Fibroblast of mammary gland (primary cell): ENCODE results near the gene UQCRQ.
"Not testable (repeated sequence)": the region's sequence is repeated elsewhere in the genome, so short reads cannot be mapped to it uniquely, and the experiment has no call there.

Source experiments
- DNase-seq: peaks from one replicate; pipeline ENCODE4 v3.0.0-alpha.2; 2010; ENCODE audit warnings: low read depth
- H3K4me3 ChIP-seq: 2 replicates; pipeline ENCODE4 v1.5.1; 2011; ENCODE audit warnings: low read depth, mild to moderate bottlenecking, low read length, moderate library complexity; ENCODE audit not compliant: control insufficient read depth
- TF ChIP-seq, protein P1 (sequence below): conservative IDR thresholded peaks from 2 replicates; pipeline ENCODE4 v1.5.1; 2011; ENCODE audit warnings: low read depth, low read length, inconsistent platforms; ENCODE audit not compliant: control insufficient read depth, insufficient read depth

The UQCRQ gene

DNA sequence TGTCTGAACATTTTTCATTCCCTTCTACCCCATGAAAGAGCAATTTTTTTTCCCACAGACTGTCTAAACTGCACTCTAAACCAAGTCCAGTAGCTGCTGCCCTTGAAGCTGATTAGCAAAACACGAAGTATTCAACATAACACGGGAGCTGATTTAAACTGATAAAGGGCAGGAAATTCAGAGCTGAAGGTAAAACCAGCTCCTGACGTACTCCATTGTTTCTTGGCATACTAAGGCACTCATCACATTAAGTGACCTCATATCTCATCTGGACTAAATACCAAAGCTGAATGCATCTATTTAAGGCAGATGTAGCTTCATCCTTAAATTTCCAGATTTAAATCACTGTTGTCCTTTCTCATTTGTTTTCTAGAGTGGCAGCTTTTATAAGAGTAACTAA, 12.1 kb upstream of the UQCRQ start:
- no peak overlapping the region for H3K4me3 ChIP-seq
- TF ChIP-seq, protein P1, sequence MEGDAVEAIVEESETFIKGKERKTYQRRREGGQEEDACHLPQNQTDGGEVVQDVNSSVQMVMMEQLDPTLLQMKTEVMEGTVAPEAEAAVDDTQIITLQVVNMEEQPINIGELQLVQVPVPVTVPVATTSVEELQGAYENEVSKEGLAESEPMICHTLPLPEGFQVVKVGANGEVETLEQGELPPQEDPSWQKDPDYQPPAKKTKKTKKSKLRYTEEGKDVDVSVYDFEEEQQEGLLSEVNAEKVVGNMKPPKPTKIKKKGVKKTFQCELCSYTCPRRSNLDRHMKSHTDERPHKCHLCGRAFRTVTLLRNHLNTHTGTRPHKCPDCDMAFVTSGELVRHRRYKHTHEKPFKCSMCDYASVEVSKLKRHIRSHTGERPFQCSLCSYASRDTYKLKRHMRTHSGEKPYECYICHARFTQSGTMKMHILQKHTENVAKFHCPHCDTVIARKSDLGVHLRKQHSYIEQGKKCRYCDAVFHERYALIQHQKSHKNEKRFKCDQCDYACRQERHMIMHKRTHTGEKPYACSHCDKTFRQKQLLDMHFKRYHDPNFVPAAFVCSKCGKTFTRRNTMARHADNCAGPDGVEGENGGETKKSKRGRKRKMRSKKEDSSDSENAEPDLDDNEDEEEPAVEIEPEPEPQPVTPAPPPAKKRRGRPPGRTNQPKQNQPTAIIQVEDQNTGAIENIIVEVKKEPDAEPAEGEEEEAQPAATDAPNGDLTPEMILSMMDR = no peak
- DNase-seq = no peak

DNA sequence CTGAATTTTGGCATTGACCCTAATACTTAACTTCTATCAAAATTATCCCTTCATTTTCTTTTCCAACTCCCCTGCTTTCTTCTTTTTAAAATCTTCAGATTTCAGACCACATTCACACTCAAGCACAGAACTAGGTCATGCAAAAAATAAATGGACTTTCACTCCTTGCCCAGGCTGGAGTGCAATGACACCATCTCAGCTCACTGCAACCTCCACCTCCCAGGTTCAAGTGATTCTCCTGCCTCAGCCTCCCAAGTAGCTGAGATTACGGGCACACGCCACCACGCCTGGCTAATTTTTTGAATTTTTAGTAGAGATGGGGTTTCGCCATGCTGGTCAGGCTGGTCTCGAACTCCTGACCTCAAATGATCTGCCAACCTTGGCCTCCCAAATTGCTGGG, 11.4 kb upstream of the UQCRQ start:
- H3K4me3 ChIP-seq, DNase-seq: not testable (repeated sequence)

DNA sequence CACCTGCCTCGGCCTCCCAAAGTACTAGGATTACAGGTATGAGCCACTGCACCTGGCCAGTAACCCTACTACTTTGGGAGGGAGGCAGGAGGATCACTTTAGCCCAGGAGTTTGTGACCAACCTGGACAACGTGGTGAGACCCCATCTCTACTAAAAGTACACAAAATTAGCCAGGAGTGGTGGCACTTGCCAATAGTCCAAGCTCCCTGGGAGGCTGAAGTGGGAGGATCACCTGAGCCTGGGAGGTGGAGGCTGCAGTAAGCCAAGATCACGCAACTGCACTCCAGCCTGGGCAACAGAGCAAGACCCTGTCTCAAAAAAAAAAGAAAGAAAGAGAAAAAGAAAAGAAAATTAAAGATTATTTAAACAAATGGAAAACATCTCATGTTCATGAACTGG, 10.4 kb upstream of the UQCRQ start:
- H3K4me3 ChIP-seq = no peak overlapping the region
- DNase-seq = no peak
- TF ChIP-seq, protein P1 = no peak

DNA sequence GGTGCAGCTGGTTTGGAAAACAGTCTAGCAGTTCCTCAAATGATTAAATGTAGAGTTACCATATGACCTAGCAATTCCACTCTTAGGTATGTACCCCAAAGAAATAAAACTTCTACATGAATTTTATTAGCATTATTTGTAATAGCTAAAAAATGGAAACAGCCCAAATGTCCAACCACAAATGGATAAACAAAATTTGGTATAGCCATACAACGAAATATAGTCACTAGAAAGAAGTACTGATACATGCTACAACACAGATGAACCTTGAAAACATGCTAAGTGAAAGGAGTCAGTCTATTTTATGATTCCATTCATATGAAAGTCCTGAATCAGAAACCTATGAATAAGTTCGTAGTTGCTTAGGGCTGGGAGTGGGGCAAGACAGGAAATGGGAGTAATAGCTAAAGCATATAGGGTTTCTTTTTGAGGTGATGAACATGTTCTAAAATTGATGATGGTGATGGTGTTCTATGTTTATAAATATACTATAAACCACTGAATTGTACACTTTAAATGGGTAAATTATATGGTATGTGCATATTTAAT, 6.5 kb upstream of the UQCRQ start:
- no peak overlapping the region for H3K4me3 ChIP-seq
- TF ChIP-seq, protein P1 = no peak
- DNase-seq = no peak

DNA sequence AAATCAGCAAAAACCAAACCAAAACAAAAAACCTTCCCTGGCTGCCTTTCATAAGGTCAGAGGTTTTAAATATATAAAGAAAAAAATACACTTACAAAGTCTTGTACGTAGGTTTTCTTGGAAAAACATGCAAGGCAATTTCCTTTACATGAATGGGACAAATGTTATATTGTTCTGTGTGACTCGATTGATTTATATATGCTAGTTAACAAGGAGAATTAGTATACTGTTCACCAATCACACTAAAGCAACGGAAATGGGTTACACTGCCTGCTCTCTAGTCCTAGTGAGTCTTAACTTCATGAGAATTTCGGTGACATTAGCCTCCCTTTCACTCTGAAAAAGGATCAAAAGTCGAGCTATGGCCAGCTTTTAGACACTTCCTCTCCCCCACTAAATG, 5.7 kb upstream of the UQCRQ start:
- no peak overlapping the region for H3K4me3 ChIP-seq
- TF ChIP-seq, protein P1 = no peak
- DNase-seq = no peak

DNA sequence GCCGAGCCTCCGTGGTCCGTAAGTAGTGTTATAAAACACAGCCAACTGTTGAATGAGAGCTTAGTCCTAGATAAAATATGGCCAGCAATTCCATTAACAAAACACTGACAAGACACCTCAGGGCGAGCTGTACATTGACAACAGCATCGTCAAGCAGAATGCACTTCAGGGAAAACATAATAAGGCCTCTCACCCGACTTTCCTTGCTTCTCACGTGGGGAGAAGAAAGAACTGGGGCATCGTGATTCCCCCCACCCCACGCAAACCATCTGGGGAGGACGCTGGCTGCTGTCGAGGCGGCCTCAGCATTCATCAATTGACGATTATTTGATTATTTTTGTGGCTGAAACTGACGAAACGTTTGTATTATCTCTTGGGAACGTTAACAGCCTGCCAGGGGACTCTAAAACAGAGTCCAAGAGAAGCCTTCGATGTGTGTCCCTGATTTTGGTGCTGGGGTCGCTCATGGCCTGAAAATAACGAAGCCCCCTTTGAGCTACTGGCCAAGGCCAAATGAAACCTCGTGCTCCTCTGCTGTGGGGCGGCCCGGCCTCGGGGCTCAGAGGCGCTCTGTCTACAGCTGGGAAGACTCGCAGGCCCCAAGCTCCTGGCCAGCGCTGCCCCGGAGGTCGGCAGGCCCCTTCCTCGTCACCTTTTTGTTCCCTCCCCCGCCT, 637 bp upstream of the UQCRQ start:
- no peak for DNase-seq
- TF ChIP-seq, protein P1 = no peak

DNA sequence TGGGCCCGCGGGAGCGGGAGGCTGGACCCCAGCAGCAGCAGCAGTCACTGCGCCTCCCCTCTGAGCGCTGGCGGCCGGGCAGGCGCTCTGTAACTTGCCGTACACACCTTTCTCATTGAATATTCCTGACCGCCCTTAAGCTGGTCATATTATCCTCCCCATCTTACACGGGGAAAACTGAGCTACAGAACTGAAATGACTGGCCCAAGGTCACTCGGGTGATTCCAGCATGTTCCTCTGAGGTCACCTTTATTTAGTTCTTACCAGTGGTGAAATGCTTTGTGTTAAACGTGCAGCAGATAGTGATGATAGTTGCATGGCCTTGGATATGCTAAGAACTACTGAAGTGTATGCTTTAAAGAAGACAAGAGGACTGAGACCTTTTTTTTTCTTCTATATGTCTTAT, 607 bp downstream of the UQCRQ start:
- H3K4me3 ChIP-seq = peak overlapping the region; percentile 91
- TF ChIP-seq, protein P1 = no peak
- DNase-seq = no peak

More for the DNA sequence above, 637 bp upstream of the UQCRQ start:
- peak overlapping the region; percentile 91 for H3K4me3 ChIP-seq
